ENCODE results near the gene EPN2. TPM values are rescaled to one million over a fixed set of nuclear protein-coding genes. Genes with fewer than 3 reads are reported as not detected.

Gene EPN2
- total RNA-seq, 6 experiments from 2014 or later: 6.6 to 18.1 (median 11.4) TPM

DNA sequence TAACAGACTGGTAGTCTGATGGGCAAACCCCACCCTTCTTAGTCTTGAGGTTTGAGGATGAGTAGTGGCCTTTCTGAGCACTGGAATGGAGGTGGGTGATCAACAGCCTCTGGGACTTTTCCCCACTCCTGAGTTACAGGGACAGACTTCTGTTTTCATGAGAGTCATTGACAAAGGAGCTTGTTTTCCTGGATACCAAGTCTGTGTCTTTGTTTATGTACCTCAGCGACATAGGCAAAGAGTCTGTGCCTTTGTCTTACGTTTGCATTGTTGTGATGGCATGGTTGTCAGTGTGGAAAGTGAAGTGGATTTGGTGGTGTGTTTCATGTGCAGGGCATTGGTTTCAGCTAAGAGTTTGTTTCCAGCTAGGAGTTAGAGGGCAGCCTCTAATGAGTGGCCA lies 17.5 kb downstream of the EPN2 start:
- WGBS (ENCODE audit: insufficient coverage, low coverage, low lambda C conversion rate, missing lambda C conversion rate): 92% methylated on average over 2 of the region's 2 CpGs
- no peaks in the 10 kb centered on the region for H3K36me3 ChIP-seq
- H3K4me3 ChIP-seq: no peak overlapping the region
- intact Hi-C loops (cut with DNase I): no loop called here
- DNase-seq: no peak
- ATAC-seq: no peak
- no peaks in the 10 kb centered on the region for H3K27me3 ChIP-seq
- TF ChIP-seq, protein P1, sequence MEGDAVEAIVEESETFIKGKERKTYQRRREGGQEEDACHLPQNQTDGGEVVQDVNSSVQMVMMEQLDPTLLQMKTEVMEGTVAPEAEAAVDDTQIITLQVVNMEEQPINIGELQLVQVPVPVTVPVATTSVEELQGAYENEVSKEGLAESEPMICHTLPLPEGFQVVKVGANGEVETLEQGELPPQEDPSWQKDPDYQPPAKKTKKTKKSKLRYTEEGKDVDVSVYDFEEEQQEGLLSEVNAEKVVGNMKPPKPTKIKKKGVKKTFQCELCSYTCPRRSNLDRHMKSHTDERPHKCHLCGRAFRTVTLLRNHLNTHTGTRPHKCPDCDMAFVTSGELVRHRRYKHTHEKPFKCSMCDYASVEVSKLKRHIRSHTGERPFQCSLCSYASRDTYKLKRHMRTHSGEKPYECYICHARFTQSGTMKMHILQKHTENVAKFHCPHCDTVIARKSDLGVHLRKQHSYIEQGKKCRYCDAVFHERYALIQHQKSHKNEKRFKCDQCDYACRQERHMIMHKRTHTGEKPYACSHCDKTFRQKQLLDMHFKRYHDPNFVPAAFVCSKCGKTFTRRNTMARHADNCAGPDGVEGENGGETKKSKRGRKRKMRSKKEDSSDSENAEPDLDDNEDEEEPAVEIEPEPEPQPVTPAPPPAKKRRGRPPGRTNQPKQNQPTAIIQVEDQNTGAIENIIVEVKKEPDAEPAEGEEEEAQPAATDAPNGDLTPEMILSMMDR (IDR thresholded peaks at IDR 0.05): no peak
- TF ChIP-seq POLR2A (IDR thresholded peaks at IDR 0.05): no peak
- no peaks in the 10 kb centered on the region for H3K4me1 ChIP-seq
- no peak overlapping the region for H3K27ac ChIP-seq
- H3K9me3 ChIP-seq: no peaks in the 10 kb centered on the region

DNA sequence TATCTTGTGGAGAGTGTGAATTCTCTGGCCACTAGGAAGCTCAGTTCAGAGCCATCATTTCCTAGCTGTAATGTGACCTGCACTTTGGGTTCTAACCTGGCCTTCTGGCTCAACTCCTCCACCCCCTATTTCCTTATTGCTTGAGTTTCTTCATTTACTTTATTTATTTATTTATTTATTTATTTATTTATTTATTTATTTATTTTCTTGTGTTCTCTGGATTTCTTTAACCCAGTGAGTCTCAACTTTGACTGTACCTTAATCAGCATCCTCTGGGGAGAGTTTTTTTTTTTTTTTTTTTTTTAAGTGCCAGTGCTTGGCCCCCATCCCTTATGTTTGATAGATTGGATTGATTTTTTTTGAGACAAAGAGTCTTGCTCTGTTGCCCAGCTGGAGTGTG lies 18.1 kb downstream of the EPN2 start:
- intact Hi-C loops (cut with DNase I): no loop called here
- H3K27ac ChIP-seq: no peak overlapping the region
- ATAC-seq (no peak), DNase-seq (no peak)
- TF ChIP-seq, protein P1 (IDR thresholded peaks at IDR 0.05): no peak
- TF ChIP-seq POLR2A (IDR thresholded peaks at IDR 0.05): no peak
- H3K4me3 ChIP-seq: no peak overlapping the region
- H3K27me3 ChIP-seq: no peaks in the 10 kb centered on the region
- no peaks in the 10 kb centered on the region for H3K9me3 ChIP-seq
- no peaks in the 10 kb centered on the region for H3K36me3 ChIP-seq
- H3K4me1 ChIP-seq: no peaks in the 10 kb centered on the region

GRCh38 chr17:19258371-19258770 lies 21.2 kb downstream of the EPN2 start:
- Histone ChIP-seq H3K9me3 (no peaks in the 10 kb centered on the region), H3K27me3 (no peaks in the 10 kb centered on the region), H3K4me1 (no peaks in the 10 kb centered on the region), H3K36me3 (no peaks in the 10 kb centered on the region), H3K4me3 (no peak overlapping the region), H3K27ac (no peak overlapping the region)
- WGBS (ENCODE audit: insufficient coverage, low coverage, low lambda C conversion rate, missing lambda C conversion rate): 75% methylated on average over 5 of the region's 9 CpGs
- intact Hi-C loops (cut with DNase I): no loop called here
- TF ChIP-seq, protein P1 (IDR thresholded peaks at IDR 0.05): no peak
- TF ChIP-seq POLR2A (IDR thresholded peaks at IDR 0.05): no peak
- DNase-seq (no peak), ATAC-seq (no peak)

GRCh38 chr17:19260958-19261357 lies 23.8 kb downstream of the EPN2 start:
- no peak for TF ChIP-seq POLR2A (IDR thresholded peaks at IDR 0.05)
- TF ChIP-seq, protein P1 (IDR thresholded peaks at IDR 0.05): no peak
- 69% methylated on average over 7 of the region's 7 CpGs for WGBS (ENCODE audit: insufficient coverage, low coverage, low lambda C conversion rate, missing lambda C conversion rate)
- Histone ChIP-seq H3K9me3 (no peaks in the 10 kb centered on the region), H3K36me3 (no peaks in the 10 kb centered on the region), H3K4me3 (no peak overlapping the region), H3K4me1 (no peaks in the 10 kb centered on the region), H3K27me3 (no peaks in the 10 kb centered on the region), H3K27ac (no peak overlapping the region)
- intact Hi-C loops (cut with DNase I): no loop called here
- no peak for DNase-seq
- peak in 1 of 4 donors; percentile 39 for ATAC-seq

GRCh38 chr17:19261426-19261825 lies 24.3 kb downstream of the EPN2 start:
- no peak overlapping the region for H3K4me3 ChIP-seq
- H3K27me3 ChIP-seq: no peaks in the 10 kb centered on the region
- no peaks in the 10 kb centered on the region for H3K36me3 ChIP-seq
- no peaks in the 10 kb centered on the region for H3K4me1 ChIP-seq
- no peak for ATAC-seq
- TF ChIP-seq, protein P1 (IDR thresholded peaks at IDR 0.05): no peak
- TF ChIP-seq POLR2A (IDR thresholded peaks at IDR 0.05): no peak
- no peak for DNase-seq
- no peak overlapping the region for H3K27ac ChIP-seq
- 94% methylated on average over 2 of the region's 2 CpGs for WGBS (ENCODE audit: insufficient coverage, low coverage, low lambda C conversion rate, missing lambda C conversion rate)
- intact Hi-C loops (cut with DNase I): no loop called here
- H3K9me3 ChIP-seq: no peaks in the 10 kb centered on the region

Measured in right lobe of liver (tissue), 6 donors.